Uterus (tissue), 4 donors: Measurements from ENCODE around the gene SDCCAG8. TPM values are rescaled to one million over a fixed set of nuclear protein-coding genes. Genes with fewer than 3 reads are reported as not detected.

ENCODE experiments used
- DNase-seq, 2 donors: peaks; one replicate each; pipeline ENCODE4 v3.0.0-alpha.2; 2019 to 2020
- H3K27ac ChIP-seq, 2 donors: fragments of 200-600 bp; sonication (generic); 1 replicate in 1 of 2; 2 replicates in 1 of 2; pipeline ENCODE4 v1.5.1; 2016 to 2018
- H3K27me3 ChIP-seq, 2 donors: fragments of 200-600 bp; sonication (generic); one replicate each; pipeline ENCODE4 v1.5.1; 2018 to 2019; ENCODE audit warnings: control low read depth in 1 of 2
- H3K36me3 ChIP-seq, 2 donors: fragments of 200-600 bp; sonication (generic); one replicate each; pipeline ENCODE4 v1.5.1; 2019; ENCODE audit warnings: control low read depth in 1 of 2
- H3K4me1 ChIP-seq, 2 donors: fragments of 200-600 bp; sonication (generic); one replicate each; pipeline ENCODE4 v1.5.1; 2018 to 2019; ENCODE audit warnings: control low read depth in 1 of 2
- H3K4me3 ChIP-seq, 2 donors: fragments of 200-600 bp; sonication (generic); 1 replicate in 1 of 2; 2 replicates in 1 of 2; pipeline ENCODE4 v1.5.1; 2018 to 2019; ENCODE audit warnings: mild to moderate bottlenecking in 1 of 2
- H3K9me3 ChIP-seq, 2 donors: fragments of 200-600 bp; sonication (generic); one replicate each; pipeline ENCODE4 v1.5.1; 2019; ENCODE audit warnings: control low read depth in 1 of 2
- POLR2A ChIP-seq, 2 donors: fragments of 450-650 bp; IDR thresholded peaks; one replicate each; pipeline ENCODE4 v1.6.1; 2016; ENCODE audit warnings: antibody characterized with exemption in 2 of 2, mild to moderate bottlenecking in 1 of 2, moderate library complexity in 1 of 2
- intact Hi-C: fragments of 100-400 bp; cut with DNase I; formaldehyde crosslinking; loops from one replicate; pipeline ENCODE4 v1.15.1; 2023; ENCODE audit warnings: low total_unique reads
- total RNA-seq, 4 donors: library from RNA; depleted of rRNA in 3 of 4; stranded (reverse); fragments of >200 nt in 3 of 4; gene quantifications; one replicate each; pipeline versions ENCODE4 v1.1.0 to v1.2.4, GENCODE V29; 2014 to 2023
- TF ChIP-seq, protein P1 (sequence below), 4 experiments: fragments of 200-600 bp in 2 of 4; fragments of 450-650 bp in 2 of 4; sonication (generic) in 2 of 4; IDR thresholded peaks; one replicate each; pipeline ENCODE4 v1.5.1; 2016 to 2019; ENCODE audit warnings: antibody characterized with exemption in 4 of 4, mild to moderate bottlenecking in 2 of 4, moderate library complexity in 1 of 4
- donor health status: DM: yes; HTN: yes; CAD: no.

Gene SDCCAG8
- total RNA-seq, 4 donors from 2014 or later = 19.2 to 54.8 (median 49.7) TPM

DNA sequence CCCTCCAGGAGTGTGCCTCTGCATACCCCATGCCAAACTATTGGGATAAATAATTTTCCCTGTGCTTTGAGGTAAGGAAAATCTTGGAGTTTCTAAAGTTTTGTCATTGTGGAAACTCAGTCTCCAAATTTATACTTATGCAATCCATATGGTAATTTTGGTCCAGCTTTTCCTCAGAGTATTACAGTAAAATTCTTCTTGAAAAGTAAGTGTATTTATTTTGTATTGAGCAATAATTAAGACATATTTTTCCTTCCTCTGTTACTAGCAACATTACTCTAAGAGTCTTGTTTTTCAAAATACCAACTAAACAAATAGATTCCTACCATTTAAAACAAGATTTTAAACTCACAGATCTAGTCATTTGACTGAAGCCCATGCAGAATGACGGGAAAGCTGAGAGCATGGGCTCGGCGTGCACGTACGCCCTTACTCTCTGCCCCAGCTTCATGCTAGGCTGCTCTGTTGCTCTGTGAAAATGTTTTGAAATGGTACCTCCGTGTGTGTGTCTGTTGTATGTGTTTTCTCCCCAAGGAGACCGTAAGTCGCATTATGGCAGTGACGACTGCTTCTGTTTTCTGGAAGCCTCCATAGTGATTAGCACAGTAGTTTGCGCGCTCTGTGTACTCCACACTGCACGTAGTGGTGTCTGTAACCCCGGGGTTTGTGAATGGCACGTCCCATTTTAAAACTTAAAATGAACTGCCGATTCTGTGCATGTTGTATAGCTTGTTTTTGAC lies 165.3 kb downstream of the SDCCAG8 start:
- Histone ChIP-seq H3K27me3 (no peaks in the 10 kb centered on the region), H3K4me3 (peak overlapping the region; percentile 12 to 13), H3K27ac (peak overlapping the region; percentile 25 to 65), H3K9me3 (no peaks in the 10 kb centered on the region), H3K4me1 (no peaks in the 10 kb centered on the region), H3K36me3 (no peaks in the 10 kb centered on the region)
- no peak for DNase-seq
- TF ChIP-seq POLR2A (IDR thresholded peaks at IDR 0.05) = no peak
- TF ChIP-seq, protein P1, sequence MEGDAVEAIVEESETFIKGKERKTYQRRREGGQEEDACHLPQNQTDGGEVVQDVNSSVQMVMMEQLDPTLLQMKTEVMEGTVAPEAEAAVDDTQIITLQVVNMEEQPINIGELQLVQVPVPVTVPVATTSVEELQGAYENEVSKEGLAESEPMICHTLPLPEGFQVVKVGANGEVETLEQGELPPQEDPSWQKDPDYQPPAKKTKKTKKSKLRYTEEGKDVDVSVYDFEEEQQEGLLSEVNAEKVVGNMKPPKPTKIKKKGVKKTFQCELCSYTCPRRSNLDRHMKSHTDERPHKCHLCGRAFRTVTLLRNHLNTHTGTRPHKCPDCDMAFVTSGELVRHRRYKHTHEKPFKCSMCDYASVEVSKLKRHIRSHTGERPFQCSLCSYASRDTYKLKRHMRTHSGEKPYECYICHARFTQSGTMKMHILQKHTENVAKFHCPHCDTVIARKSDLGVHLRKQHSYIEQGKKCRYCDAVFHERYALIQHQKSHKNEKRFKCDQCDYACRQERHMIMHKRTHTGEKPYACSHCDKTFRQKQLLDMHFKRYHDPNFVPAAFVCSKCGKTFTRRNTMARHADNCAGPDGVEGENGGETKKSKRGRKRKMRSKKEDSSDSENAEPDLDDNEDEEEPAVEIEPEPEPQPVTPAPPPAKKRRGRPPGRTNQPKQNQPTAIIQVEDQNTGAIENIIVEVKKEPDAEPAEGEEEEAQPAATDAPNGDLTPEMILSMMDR (IDR thresholded peaks at IDR 0.05) = no peak
- intact Hi-C loops = no loop called here

DNA sequence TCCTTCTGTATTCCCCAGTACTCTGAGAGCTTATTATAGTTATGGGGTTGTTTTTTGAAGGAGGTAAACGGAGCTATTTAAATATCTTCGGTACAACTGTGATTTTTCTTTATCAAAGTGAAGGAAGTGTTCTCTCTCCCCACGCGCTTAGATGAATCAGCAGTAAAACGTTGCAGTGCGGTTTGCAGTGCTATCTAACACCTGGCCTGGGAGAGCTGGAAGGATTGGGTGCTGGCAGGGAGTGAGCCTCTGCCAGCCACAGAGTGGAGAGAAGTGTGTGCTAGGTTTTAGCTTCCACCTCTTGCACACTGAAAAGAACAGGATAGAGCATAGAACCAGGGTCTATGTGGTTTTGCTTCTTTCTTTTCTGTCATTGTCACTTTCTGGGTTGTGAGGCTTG lies 165.9 kb downstream of the SDCCAG8 start:
- intact Hi-C loops = no loop called here
- Histone ChIP-seq H3K4me3 (peak overlapping the region; percentile 12 to 13), H3K4me1 (no peaks in the 10 kb centered on the region), H3K9me3 (no peaks in the 10 kb centered on the region), H3K36me3 (no peaks in the 10 kb centered on the region), H3K27me3 (no peaks in the 10 kb centered on the region), H3K27ac (peak overlapping the region; percentile 25 to 65)
- DNase-seq = peak; percentile 22 to 29
- TF ChIP-seq, protein P1 (IDR thresholded peaks at IDR 0.05) = no peak
- TF ChIP-seq POLR2A (IDR thresholded peaks at IDR 0.05) = no peak

DNA sequence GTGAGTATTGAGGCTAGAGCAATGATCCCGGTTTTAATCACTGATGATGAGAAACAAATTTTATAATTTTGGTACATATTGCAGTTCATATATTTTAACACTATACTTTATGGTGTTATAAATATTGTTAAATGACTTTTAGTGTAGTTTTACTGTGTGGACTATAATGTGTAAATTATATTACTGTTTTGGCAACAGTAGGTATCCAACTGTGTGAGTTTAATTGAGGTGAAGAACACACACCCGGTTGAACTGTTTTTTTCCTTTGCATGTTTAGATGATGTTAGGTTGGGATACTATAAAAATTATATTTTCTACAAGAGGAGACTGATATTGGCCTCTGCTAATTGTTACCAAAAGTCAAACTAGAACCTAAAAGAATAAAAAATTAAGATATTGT lies 166.5 kb downstream of the SDCCAG8 start:
- TF ChIP-seq, protein P1 (IDR thresholded peaks at IDR 0.05) = no peak
- no peak for TF ChIP-seq POLR2A (IDR thresholded peaks at IDR 0.05)
- H3K9me3 ChIP-seq = no peaks in the 10 kb centered on the region
- H3K27me3 ChIP-seq = no peaks in the 10 kb centered on the region
- H3K4me1 ChIP-seq = no peaks in the 10 kb centered on the region
- no peak for DNase-seq
- H3K36me3 ChIP-seq = no peaks in the 10 kb centered on the region
- H3K4me3 ChIP-seq = no peak overlapping the region
- intact Hi-C loops = no loop called here
- H3K27ac ChIP-seq = no peak overlapping the region

DNA sequence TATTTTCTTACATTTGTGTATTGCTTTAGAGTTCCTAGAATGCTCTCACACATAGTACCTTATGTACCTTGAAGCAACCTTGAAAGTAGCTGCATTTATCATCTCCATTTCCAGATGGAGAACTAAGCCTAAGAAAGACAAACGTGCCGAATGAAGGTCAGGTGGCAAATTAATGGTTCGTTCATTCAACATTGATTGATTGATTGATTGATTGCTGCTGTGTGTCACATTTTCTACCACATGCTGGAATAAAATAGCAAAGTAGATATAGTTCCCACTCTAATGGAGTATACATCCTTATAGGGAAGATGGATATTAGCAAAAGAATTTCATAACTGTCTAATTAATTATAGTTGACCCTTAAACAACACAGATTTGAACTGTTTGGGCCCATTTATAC lies 172.2 kb downstream of the SDCCAG8 start:
- Histone ChIP-seq H3K9me3 (no peaks in the 10 kb centered on the region), H3K4me3 (no peak overlapping the region), H3K4me1 (no peaks in the 10 kb centered on the region), H3K27ac (no peak overlapping the region), H3K36me3 (no peaks in the 10 kb centered on the region), H3K27me3 (no peaks in the 10 kb centered on the region)
- TF ChIP-seq, protein P1 (IDR thresholded peaks at IDR 0.05) = no peak
- intact Hi-C loops = no loop called here
- no peak for DNase-seq

DNA sequence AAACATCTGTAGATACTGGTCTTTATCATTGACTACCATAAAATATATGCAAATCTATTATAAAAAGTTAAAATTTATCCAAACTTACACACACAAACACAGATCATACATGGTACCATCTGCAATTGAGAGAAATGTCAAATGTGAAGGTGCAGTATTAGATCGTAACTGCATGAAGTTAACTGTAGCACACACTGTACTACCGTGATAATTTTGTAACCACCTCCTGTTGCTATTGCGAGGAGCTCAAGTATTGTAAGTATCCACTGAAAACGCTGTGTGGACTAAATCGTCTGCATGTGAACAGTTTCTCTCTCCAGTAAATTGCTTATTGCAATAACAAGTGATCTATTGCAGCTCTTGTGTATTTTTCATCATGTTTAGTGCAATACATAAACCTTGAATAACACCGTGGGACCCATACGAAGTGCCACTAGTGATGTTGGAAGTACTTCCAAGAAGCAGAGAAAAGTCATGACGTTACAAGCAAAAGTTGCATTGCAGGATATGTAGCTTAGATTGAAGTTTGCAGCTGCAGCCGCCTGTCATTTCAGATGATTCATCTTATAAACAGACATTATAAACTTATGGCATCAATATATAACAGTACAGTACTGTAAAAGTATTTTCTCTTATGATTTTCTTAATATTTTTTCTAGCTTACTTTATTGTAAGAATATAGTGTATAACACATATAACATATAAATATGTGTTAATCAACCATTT lies 172.9 kb downstream of the SDCCAG8 start:
- TF ChIP-seq, protein P1 (IDR thresholded peaks at IDR 0.05) = no peak
- no peak for TF ChIP-seq POLR2A (IDR thresholded peaks at IDR 0.05)
- Histone ChIP-seq H3K27ac (no peak overlapping the region), H3K9me3 (no peaks in the 10 kb centered on the region), H3K4me3 (no peak overlapping the region), H3K4me1 (no peaks in the 10 kb centered on the region), H3K27me3 (no peaks in the 10 kb centered on the region), H3K36me3 (no peaks in the 10 kb centered on the region)
- intact Hi-C loops = no loop called here
- no peak for DNase-seq
